ENCODE data around the gene CNIH1. TPM values are rescaled to one million over a fixed set of nuclear protein-coding genes. Genes with fewer than 3 reads are reported as not detected.

The CNIH1 gene
- total RNA-seq, 1 donor: 220 TPM

DNA sequence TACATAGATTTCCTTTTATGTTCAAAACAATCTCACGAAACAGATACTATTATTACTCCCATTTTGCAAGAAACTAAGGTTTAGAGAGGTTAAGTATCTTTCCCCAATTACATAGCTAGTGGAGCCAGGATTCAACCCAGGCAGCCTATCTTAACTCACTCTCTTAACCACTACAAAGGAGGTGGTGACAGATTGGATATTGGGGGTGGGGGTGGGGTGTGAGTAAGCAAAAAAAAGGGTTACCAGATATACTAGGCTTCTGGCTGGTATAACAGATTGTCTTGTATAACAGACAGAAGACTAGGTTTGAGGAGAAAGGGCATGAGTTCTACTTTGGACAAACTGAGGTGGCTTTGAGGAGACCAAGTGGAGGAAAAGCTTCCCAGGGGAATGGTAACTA lies 45.5 kb upstream of the CNIH1 start:
- DNase-seq (ENCODE audit: insufficient read length, low spot score, missing footprints): no peak
- H4K20me1 ChIP-seq (ENCODE audit: insufficient read depth, low read length): peaks cover 10% of the 10 kb centered on the region
- no peak overlapping the region for H3K4me2 ChIP-seq (ENCODE audit: insufficient read depth, low read length)
- H3K79me2 ChIP-seq (ENCODE audit: insufficient read depth, low read length): peaks cover 69% of the 10 kb centered on the region
- H3K27me3 ChIP-seq (ENCODE audit: insufficient read depth, low read length): no peaks in the 10 kb centered on the region
- no peak overlapping the region for H2AFZ ChIP-seq (ENCODE audit: low read length)
- peaks cover 5% of the 10 kb centered on the region for H3K36me3 ChIP-seq (ENCODE audit: insufficient read depth, low read length)
- peaks cover 32% of the 10 kb centered on the region for H3K4me1 ChIP-seq (ENCODE audit: insufficient read depth, low read length)
- H3K27ac ChIP-seq (ENCODE audit: low read depth, low read length): no peak overlapping the region
- no peaks in the 10 kb centered on the region for H3K9me3 ChIP-seq (ENCODE audit: low read depth, low read length)
- H3K4me3 ChIP-seq (ENCODE audit: insufficient read depth, low read length): no peak overlapping the region
- TF ChIP-seq, protein P1, sequence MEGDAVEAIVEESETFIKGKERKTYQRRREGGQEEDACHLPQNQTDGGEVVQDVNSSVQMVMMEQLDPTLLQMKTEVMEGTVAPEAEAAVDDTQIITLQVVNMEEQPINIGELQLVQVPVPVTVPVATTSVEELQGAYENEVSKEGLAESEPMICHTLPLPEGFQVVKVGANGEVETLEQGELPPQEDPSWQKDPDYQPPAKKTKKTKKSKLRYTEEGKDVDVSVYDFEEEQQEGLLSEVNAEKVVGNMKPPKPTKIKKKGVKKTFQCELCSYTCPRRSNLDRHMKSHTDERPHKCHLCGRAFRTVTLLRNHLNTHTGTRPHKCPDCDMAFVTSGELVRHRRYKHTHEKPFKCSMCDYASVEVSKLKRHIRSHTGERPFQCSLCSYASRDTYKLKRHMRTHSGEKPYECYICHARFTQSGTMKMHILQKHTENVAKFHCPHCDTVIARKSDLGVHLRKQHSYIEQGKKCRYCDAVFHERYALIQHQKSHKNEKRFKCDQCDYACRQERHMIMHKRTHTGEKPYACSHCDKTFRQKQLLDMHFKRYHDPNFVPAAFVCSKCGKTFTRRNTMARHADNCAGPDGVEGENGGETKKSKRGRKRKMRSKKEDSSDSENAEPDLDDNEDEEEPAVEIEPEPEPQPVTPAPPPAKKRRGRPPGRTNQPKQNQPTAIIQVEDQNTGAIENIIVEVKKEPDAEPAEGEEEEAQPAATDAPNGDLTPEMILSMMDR (IDR thresholded peaks at IDR 0.05; ENCODE audit: extremely low read depth, low read depth, low read length): no peak

DNA sequence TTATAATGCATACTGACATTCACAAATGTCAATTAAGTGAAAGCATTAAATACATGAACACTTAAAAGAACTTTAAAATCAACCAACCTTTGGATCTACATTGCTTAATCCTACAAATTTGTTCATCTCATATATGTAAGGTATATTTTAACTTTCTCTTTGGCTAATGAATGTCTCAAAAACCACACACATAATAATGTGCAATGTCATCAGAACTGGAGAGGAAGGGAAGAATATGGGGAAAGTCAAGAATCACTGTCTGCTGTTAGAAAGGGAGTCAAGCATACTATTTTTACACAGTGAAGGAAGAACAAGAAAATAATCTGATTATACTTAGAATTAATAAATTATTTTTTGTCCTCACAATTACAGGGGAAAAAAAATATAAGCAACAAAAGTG lies 42.7 kb upstream of the CNIH1 start:
- H3K27me3 ChIP-seq (ENCODE audit: insufficient read depth, low read length): no peaks in the 10 kb centered on the region
- H3K4me3 ChIP-seq (ENCODE audit: insufficient read depth, low read length): no peak overlapping the region
- peaks cover 39% of the 10 kb centered on the region for H3K4me1 ChIP-seq (ENCODE audit: insufficient read depth, low read length)
- no peak overlapping the region for H3K27ac ChIP-seq (ENCODE audit: low read depth, low read length)
- no peak for DNase-seq (ENCODE audit: insufficient read length, low spot score, missing footprints)
- H3K9me3 ChIP-seq (ENCODE audit: low read depth, low read length): no peaks in the 10 kb centered on the region
- TF ChIP-seq, protein P1 (IDR thresholded peaks at IDR 0.05; ENCODE audit: extremely low read depth, low read depth, low read length): no peak
- peaks cover 80% of the 10 kb centered on the region for H3K79me2 ChIP-seq (ENCODE audit: insufficient read depth, low read length)
- H4K20me1 ChIP-seq (ENCODE audit: insufficient read depth, low read length): peaks cover 10% of the 10 kb centered on the region
- H3K4me2 ChIP-seq (ENCODE audit: insufficient read depth, low read length): no peak overlapping the region
- no peak overlapping the region for H2AFZ ChIP-seq (ENCODE audit: low read length)
- peaks cover 22% of the 10 kb centered on the region for H3K36me3 ChIP-seq (ENCODE audit: insufficient read depth, low read length)

GRCh38 chr14:54483073-54483745 lies 42.0 kb upstream of the CNIH1 start:
- H3K27me3 ChIP-seq (ENCODE audit: insufficient read depth, low read length): no peaks in the 10 kb centered on the region
- no peak overlapping the region for H3K4me3 ChIP-seq (ENCODE audit: insufficient read depth, low read length)
- peaks cover 39% of the 10 kb centered on the region for H3K4me1 ChIP-seq (ENCODE audit: insufficient read depth, low read length)
- no peak for DNase-seq (ENCODE audit: insufficient read length, low spot score, missing footprints)
- H4K20me1 ChIP-seq (ENCODE audit: insufficient read depth, low read length): peaks cover 10% of the 10 kb centered on the region
- TF ChIP-seq, protein P1 (IDR thresholded peaks at IDR 0.05; ENCODE audit: extremely low read depth, low read depth, low read length): no peak
- peaks cover 82% of the 10 kb centered on the region for H3K79me2 ChIP-seq (ENCODE audit: insufficient read depth, low read length)
- no peak overlapping the region for H3K4me2 ChIP-seq (ENCODE audit: insufficient read depth, low read length)
- H3K27ac ChIP-seq (ENCODE audit: low read depth, low read length): no peak overlapping the region
- peaks cover 28% of the 10 kb centered on the region for H3K36me3 ChIP-seq (ENCODE audit: insufficient read depth, low read length)
- H2AFZ ChIP-seq (ENCODE audit: low read length): no peak overlapping the region
- no peaks in the 10 kb centered on the region for H3K9me3 ChIP-seq (ENCODE audit: low read depth, low read length)

GRCh38 chr14:54481695-54482094 lies 40.5 kb upstream of the CNIH1 start:
- Histone ChIP-seq H4K20me1 (ENCODE audit: insufficient read depth, low read length) (peaks cover 8% of the 10 kb centered on the region), H2AFZ (ENCODE audit: low read length) (no peak overlapping the region), H3K4me3 (ENCODE audit: insufficient read depth, low read length) (no peak overlapping the region), H3K27me3 (ENCODE audit: insufficient read depth, low read length) (no peaks in the 10 kb centered on the region), H3K36me3 (ENCODE audit: insufficient read depth, low read length) (peaks cover 33% of the 10 kb centered on the region), H3K4me2 (ENCODE audit: insufficient read depth, low read length) (no peak overlapping the region), H3K4me1 (ENCODE audit: insufficient read depth, low read length) (peaks cover 32% of the 10 kb centered on the region), H3K9me3 (ENCODE audit: low read depth, low read length) (no peaks in the 10 kb centered on the region), H3K79me2 (ENCODE audit: insufficient read depth, low read length) (peaks cover 70% of the 10 kb centered on the region), H3K27ac (ENCODE audit: low read depth, low read length) (peak overlapping the region; percentile 39)
- no peak for DNase-seq (ENCODE audit: insufficient read length, low spot score, missing footprints)
- TF ChIP-seq, protein P1 (IDR thresholded peaks at IDR 0.05; ENCODE audit: extremely low read depth, low read depth, low read length): no peak
